Activated effector memory CD4-positive, alpha-beta T cell treated with Interleukin-2 at 50 U/mL for 16 hours (primary cell): Measurements from ENCODE around the gene CHD1L.
"Not testable (repeated sequence)": the region's sequence is repeated elsewhere in the genome, so short reads cannot be mapped to it uniquely, and the experiment has no call there.

Experiments used
- DNase-seq: peaks from one replicate; pipeline ENCODE4 v3.0.0-alpha.2; 2020

CHD1L gene

GRCh38 chr1:147272042-147272441 is 29.6 kb downstream of the CHD1L start:
- no peak for DNase-seq

- no peak for DNase-seq
Observed at GRCh38 chr1:147273409-147274336, 31.2 kb downstream of the CHD1L start.

GRCh38 chr1:147281950-147282349 is 39.5 kb downstream of the CHD1L start:
- DNase-seq: no peak

GRCh38 chr1:147283011-147283410 is 40.5 kb downstream of the CHD1L start:
- no peak for DNase-seq

- DNase-seq: no peak
Observed at GRCh38 chr1:147287133-147287865, 44.8 kb downstream of the CHD1L start.

GRCh38 chr1:147292012-147292411 is 49.5 kb downstream of the CHD1L start:
- DNase-seq: no peak

- DNase-seq: no peak
Observed at GRCh38 chr1:147292631-147293251, 50.3 kb downstream of the CHD1L start.

GRCh38 chr1:147297438-147297837 is 55.0 kb downstream of the CHD1L start:
- no peak for DNase-seq

GRCh38 chr1:147305803-147306202 is 63.3 kb downstream of the CHD1L start:
- DNase-seq: not testable (repeated sequence)

GRCh38 chr1:147316968-147317367 is 74.5 kb downstream of the CHD1L start:
- no peak for DNase-seq

- DNase-seq: not testable (repeated sequence)
Observed at GRCh38 chr1:147326933-147327687, 84.6 kb downstream of the CHD1L start.

GRCh38 chr1:147334292-147334691 is 91.8 kb downstream of the CHD1L start:
- DNase-seq: no peak

GRCh38 chr1:147336291-147336690 is 93.8 kb downstream of the CHD1L start:
- DNase-seq: no peak

GRCh38 chr1:147337040-147337630 is 94.7 kb downstream of the CHD1L start:
- no peak for DNase-seq

- DNase-seq: no peak
Observed at GRCh38 chr1:147338571-147338970, 96.1 kb downstream of the CHD1L start.

GRCh38 chr1:147341246-147341645 is 98.8 kb downstream of the CHD1L start:
- DNase-seq: no peak
